Ascending aorta (tissue), 2 donors: ENCODE measurements around the gene TNNC2. TPM values are rescaled to one million over a fixed set of nuclear protein-coding genes. Genes with fewer than 3 reads are reported as not detected.
"Not testable (repeated sequence)": the region's sequence is repeated elsewhere in the genome, so short reads cannot be mapped to it uniquely, and the experiment has no call there.

ENCODE experiments used
- DNase-seq, 2 donors: peaks; one replicate each; pipeline ENCODE4 v3.0.0-alpha.2; 2019; ENCODE audit warnings: low spot score in 2 of 2
- H3K27ac ChIP-seq, 2 donors: fragments of 200-600 bp; sonication (generic); one replicate each; pipeline ENCODE4 v1.5.1; 2016 to 2017; ENCODE audit warnings: mild to moderate bottlenecking in 1 of 2
- H3K27me3 ChIP-seq: fragments of 200-600 bp; sonication (generic); one replicate; pipeline ENCODE4 v1.5.1; 2017
- H3K36me3 ChIP-seq, 2 donors: fragments of 200-600 bp; sonication (generic); one replicate each; pipeline ENCODE4 v1.5.1; 2016
- H3K4me1 ChIP-seq, 2 donors: fragments of 200-600 bp; sonication (generic); one replicate each; pipeline ENCODE4 v1.5.1; 2016 to 2017; ENCODE audit warnings: mild to moderate bottlenecking in 1 of 2
- H3K4me3 ChIP-seq, 2 donors: fragments of 200-600 bp; sonication (generic); one replicate each; pipeline ENCODE4 v1.5.1; 2016 to 2017; ENCODE audit warnings: mild to moderate bottlenecking in 1 of 2
- H3K9me3 ChIP-seq, 2 donors: fragments of 200-600 bp; sonication (generic); one replicate each; pipeline ENCODE4 v1.5.1; 2016
- intact Hi-C: fragments of 100-400 bp; cut with DNase I; formaldehyde crosslinking; loops from one replicate; pipeline ENCODE4 v1.15.1; 2023
- total RNA-seq: library from RNA; depleted of rRNA; stranded (reverse); fragments of >200 nt; gene quantifications from one replicate; pipeline ENCODE4 v1.1.0, GENCODE V29; 2016
- TF ChIP-seq, protein P1 (sequence below), 3 experiments: fragments of 200-600 bp in 2 of 3; fragments of 450-650 bp in 1 of 3; sonication (generic) in 2 of 3; IDR thresholded peaks; one replicate each; pipeline ENCODE4 v1.5.1; 2016 to 2019; ENCODE audit warnings: antibody characterized with exemption in 3 of 3, mild to moderate bottlenecking in 1 of 3, moderate library complexity in 1 of 3

TNNC2 gene
- total RNA-seq, 1 donor from 2014 or later, result not detected

DNA sequence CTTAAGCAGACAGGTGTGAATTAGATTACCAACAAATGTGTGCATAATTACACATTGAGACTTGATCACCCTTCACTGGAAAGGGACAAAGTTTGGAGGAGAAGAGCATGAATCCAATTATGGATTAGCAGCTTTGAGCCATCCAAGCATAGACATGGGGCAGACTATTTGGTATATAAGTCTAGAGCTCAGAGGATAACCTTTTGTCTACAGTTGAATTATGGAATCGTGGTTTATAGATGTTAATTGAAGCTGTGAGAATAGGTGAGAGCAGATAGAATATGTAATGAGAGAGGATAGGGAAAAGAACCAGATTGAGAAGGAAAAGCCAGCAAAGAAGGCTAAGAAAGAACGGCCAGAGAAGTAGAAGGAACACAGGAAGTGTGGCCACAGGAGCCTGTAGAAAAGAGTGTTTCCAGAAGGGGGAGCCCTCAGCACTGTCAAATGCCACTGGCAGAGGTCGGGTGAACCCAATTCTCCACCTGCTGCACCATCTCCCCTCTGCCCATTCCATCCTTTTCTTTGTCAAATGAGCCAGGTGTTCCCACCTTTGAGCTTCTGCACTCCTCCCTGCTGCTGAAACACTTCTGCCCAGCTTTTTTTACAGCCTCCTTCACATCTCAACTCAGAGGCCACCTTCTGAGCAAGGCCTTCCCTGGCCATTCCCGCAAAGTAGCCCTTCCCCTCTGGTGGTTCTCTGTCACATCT is 28.0 kb downstream of the TNNC2 start:
- H3K9me3 ChIP-seq, result no peaks in the 10 kb centered on the region
- intact Hi-C loops, result loop anchor here (1.0 to 5.0 kb wide), 4 partner anchors 37 to 133 kb away; partner anchors contain the start of genes ACOT8, CTSA, NEURL2 and PCIF1
- peak in 1 of 2 donors; percentile 82 for DNase-seq
- TF ChIP-seq, protein P1, sequence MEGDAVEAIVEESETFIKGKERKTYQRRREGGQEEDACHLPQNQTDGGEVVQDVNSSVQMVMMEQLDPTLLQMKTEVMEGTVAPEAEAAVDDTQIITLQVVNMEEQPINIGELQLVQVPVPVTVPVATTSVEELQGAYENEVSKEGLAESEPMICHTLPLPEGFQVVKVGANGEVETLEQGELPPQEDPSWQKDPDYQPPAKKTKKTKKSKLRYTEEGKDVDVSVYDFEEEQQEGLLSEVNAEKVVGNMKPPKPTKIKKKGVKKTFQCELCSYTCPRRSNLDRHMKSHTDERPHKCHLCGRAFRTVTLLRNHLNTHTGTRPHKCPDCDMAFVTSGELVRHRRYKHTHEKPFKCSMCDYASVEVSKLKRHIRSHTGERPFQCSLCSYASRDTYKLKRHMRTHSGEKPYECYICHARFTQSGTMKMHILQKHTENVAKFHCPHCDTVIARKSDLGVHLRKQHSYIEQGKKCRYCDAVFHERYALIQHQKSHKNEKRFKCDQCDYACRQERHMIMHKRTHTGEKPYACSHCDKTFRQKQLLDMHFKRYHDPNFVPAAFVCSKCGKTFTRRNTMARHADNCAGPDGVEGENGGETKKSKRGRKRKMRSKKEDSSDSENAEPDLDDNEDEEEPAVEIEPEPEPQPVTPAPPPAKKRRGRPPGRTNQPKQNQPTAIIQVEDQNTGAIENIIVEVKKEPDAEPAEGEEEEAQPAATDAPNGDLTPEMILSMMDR (IDR thresholded peaks at IDR 0.05), result peak; percentile 70 to 77 (median 75)
- H3K36me3 ChIP-seq, result peaks cover 47 to 58% of the 10 kb centered on the region in 2 donors
- H3K27me3 ChIP-seq, result no peaks in the 10 kb centered on the region
- no peaks in the 10 kb centered on the region for H3K4me1 ChIP-seq
- peak overlapping the region; percentile 44 to 51 for H3K27ac ChIP-seq
- H3K4me3 ChIP-seq, result no peak overlapping the region

DNA sequence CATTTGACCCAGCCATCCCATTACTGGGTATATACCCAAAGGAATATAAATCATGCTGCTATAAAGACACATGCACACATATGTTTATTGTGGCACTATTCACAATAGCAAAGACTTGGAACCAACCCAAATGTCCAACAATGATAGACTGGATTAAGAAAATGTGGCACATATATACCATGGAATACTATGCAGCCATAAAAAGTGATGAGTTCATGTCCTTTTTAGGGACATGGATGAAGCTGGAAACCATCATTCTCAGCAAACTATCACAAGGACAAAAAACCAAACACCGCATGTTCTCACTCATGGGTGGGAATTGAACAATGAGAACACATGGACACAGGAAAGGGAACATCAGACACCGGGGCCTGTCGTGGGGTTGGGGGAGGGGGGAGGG is 29.2 kb downstream of the TNNC2 start:
- H3K9me3 ChIP-seq, H3K27me3 ChIP-seq, H3K4me3 ChIP-seq, H3K27ac ChIP-seq, H3K4me1 ChIP-seq, DNase-seq: not testable (repeated sequence)
- peaks cover 36 to 52% of the 10 kb centered on the region in 2 donors for H3K36me3 ChIP-seq
- intact Hi-C loops, result loop anchor here (2.0 to 5.0 kb wide), 2 partner anchors 59 to 134 kb away; partner anchors contain the start of genes ACOT8, PCIF1 and ZSWIM3

DNA sequence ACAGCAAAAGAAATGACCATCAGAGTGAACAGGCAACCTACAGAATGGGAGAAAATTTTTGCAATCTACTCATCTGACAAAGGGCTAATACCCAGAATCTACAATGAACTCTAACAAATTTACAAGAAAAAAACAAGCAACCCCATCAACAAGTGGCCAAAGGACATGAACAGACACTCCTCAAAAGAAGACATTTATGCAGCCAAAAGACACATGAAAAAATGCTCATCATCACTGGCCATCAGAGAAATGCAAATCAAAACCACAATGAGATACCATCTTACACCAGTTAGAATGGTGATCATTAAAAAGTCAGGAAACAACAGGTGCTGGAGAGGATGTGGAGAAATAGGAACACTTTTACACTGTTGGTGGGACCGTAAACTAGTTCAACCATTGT is 29.6 kb downstream of the TNNC2 start:
- DNase-seq, H3K27me3 ChIP-seq, H3K4me1 ChIP-seq, H3K4me3 ChIP-seq, H3K9me3 ChIP-seq, H3K27ac ChIP-seq: not testable (repeated sequence)
- intact Hi-C loops, result loop anchor here (5.0 kb wide), 1 partner anchor 135 kb away; the partner anchor contains the start of gene PCIF1
- peaks cover 31 to 48% of the 10 kb centered on the region in 2 donors for H3K36me3 ChIP-seq

DNA sequence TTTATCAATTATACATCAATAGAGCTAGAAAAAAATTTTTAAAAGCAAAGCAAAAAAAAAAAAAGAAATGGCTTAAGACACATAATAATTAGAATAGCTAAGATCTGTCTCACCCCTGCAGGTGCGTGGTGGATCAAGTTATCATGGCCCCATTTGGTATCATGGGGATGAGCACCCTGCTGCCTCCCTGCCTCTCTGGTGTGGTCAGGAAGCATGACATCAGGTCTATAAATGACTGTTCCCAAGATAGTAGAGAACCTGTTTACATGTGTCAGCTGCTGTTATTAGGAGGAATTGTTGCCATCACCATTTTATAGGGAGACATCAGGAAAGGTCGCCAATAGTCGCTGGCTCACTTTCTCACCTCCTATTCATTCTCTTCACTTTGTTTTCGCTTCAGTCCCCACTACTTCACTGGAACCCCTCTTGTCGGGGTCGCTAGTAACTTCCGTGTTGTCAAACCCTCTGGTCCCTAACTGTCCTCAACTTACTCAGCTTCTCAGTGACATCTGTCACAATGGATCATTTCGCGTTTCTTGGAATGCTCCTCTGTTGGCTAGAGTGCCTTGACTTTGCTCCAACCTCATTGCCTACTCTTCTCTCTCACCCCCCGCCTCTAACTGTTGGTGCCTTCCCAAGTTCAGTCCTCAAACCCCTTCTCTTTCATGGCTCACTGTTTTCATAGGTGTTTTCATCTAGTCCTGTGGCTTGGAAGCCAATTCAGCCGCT is 30.6 kb downstream of the TNNC2 start:
- no peak overlapping the region for H3K4me3 ChIP-seq
- H3K27me3 ChIP-seq, result no peaks in the 10 kb centered on the region
- TF ChIP-seq, protein P1 (IDR thresholded peaks at IDR 0.05), result no peak
- peaks cover 21 to 38% of the 10 kb centered on the region in 2 donors for H3K36me3 ChIP-seq
- intact Hi-C loops, result loop anchor here (5.0 kb wide), 1 partner anchor 136 kb away; the partner anchor contains the start of gene PCIF1
- DNase-seq, result no peak
- H3K9me3 ChIP-seq, result no peaks in the 10 kb centered on the region
- H3K4me1 ChIP-seq, result peaks cover 4% of the 10 kb centered on the region in 2 donors
- H3K27ac ChIP-seq, result no peak overlapping the region

DNA sequence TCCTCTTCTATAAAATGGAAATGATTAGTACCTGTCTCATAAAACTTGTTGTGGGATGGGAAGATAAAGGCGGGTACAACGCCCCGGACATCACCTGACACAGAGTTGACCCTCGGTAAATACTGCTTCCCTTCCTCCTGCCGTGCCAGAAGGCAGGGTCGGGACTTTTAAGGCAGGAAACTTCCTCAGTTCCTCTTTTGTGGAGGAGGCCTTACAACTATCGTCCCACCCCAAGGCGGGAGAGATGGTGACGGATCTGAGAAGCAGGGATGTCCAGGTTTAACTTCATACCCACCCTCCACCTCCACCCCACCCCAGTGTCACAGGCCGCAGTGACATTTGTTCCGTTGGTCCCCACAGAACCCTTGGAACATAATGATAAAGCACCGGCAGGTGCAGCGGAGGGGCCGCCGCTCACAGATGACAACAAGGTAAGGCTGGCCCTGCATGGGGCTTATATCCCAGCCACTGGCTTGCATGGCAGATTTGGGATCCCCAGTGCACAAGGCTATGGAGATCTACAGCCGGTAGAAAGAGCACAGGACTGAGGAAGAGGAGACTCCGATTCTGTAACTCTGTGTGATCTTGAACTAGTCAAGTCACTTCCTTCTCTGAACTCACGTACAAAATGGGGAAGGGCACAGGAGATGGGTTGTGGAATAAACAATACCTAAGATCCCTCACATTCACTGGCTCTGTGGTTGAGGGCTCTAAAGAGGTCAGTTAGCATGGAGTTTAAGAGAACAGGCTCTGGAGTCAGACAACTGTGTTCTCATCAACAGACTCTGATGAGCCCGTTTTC is 34.6 kb downstream of the TNNC2 start:
- DNase-seq, result no peak
- intact Hi-C loops, result loop anchor here (5.0 kb wide), 2 partner anchors 180 to 295 kb away; partner anchors contain the start of genes NCOA5 and ZNF335
- TF ChIP-seq, protein P1 (IDR thresholded peaks at IDR 0.05), result no peak
- H3K27ac ChIP-seq, result peak overlapping the region; percentile 94
- H3K4me3 ChIP-seq, result peak overlapping the region; percentile 79 to 89
- peaks cover 15 to 29% of the 10 kb centered on the region in 2 donors for H3K36me3 ChIP-seq
- peaks cover 4% of the 10 kb centered on the region in 2 donors for H3K4me1 ChIP-seq
- no peaks in the 10 kb centered on the region for H3K27me3 ChIP-seq
- H3K9me3 ChIP-seq, result no peaks in the 10 kb centered on the region

DNA sequence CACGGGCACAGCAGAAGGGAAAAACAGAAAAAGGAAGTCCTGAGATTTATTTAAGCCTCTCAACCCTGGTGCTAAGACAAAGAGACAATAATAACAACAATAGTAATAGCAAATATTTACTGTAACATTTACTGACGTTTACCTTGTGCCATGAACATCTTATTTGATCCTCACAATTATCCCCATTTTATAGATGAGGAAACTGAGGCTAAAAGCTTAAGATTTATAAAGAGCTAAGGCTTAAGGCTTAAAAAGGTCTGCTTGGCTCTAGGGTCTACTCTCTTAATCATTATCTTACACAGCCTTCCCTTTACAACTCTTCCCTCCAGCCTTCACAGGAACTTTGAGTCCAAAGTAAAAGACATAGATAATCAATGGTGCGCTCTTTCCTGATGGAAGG is 38.8 kb downstream of the TNNC2 start:
- Histone ChIP-seq H3K4me3 (no peak overlapping the region), H3K36me3 (no peaks in the 10 kb centered on the region), H3K9me3 (no peaks in the 10 kb centered on the region), H3K27ac (no peak overlapping the region), H3K27me3 (no peaks in the 10 kb centered on the region), H3K4me1 (peaks cover 4 to 7% of the 10 kb centered on the region in 2 donors)
- intact Hi-C loops, result no loop called here
- TF ChIP-seq, protein P1 (IDR thresholded peaks at IDR 0.05), result no peak
- DNase-seq, result no peak
